ENCODE results near the gene PLAU.
A peak's percentile ranks its signal among the peaks of the same experiment; 100 is the strongest.

Gene PLAU

GRCh38 chr10:73876971-73877370 lies 34.0 kb upstream of the PLAU start:
- TF ChIP-seq CTCF (IDR thresholded peaks at IDR 0.05; ENCODE audit: low read depth, low read length, missing control alignments): no peak
- no peak overlapping the region for H3K4me3 ChIP-seq (replicated peaks; ENCODE audit: low read depth, low read length)
- no peak for DNase-seq (ENCODE audit: extremely low read depth, low read depth)

DNA sequence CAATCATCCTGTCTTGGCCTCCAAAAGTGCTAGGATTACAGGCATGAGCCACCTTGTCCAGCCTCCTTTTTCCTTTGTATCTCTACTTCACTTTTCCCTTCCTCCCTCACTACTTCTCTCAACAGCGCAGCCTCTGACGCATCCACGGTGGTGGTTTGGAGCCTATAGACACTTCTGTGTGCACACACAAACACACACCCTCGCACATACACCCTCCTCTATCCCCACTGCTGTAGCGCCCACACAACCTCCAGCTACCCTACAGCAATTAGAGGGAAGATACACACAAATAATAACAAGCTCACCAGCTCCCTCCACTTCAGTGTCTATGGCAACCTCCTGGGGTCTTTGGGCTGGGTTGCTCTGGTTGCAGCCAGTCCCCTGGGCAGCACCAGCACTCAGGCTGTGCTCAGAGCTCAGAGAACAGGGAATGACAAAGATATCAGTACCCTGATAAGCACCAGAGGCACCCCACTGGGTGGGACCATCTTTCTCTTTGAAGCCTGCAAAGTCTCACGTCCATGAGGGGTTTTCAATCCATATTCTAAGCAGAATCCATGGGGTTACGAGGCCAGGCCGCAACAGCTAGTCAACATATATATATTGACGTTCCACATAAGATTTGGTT lies 33.3 kb upstream of the PLAU start:
- TF ChIP-seq CTCF (IDR thresholded peaks at IDR 0.05; ENCODE audit: low read depth, low read length, missing control alignments): no peak
- no peak for DNase-seq (ENCODE audit: extremely low read depth, low read depth)
- H3K4me3 ChIP-seq (replicated peaks; ENCODE audit: low read depth, low read length): no peak overlapping the region

GRCh38 chr10:73878365-73878764 lies 32.6 kb upstream of the PLAU start:
- H3K4me3 ChIP-seq (replicated peaks; ENCODE audit: low read depth, low read length): no peak overlapping the region
- no peak for DNase-seq (ENCODE audit: extremely low read depth, low read depth)
- no peak for TF ChIP-seq CTCF (IDR thresholded peaks at IDR 0.05; ENCODE audit: low read depth, low read length, missing control alignments)

GRCh38 chr10:73879296-73880173 lies 31.4 kb upstream of the PLAU start:
- peak; percentile 56 for DNase-seq (ENCODE audit: extremely low read depth, low read depth)
- peak; percentile 96 for TF ChIP-seq CTCF (IDR thresholded peaks at IDR 0.05; ENCODE audit: low read depth, low read length, missing control alignments)
- H3K4me3 ChIP-seq (replicated peaks; ENCODE audit: low read depth, low read length): no peak overlapping the region

DNA sequence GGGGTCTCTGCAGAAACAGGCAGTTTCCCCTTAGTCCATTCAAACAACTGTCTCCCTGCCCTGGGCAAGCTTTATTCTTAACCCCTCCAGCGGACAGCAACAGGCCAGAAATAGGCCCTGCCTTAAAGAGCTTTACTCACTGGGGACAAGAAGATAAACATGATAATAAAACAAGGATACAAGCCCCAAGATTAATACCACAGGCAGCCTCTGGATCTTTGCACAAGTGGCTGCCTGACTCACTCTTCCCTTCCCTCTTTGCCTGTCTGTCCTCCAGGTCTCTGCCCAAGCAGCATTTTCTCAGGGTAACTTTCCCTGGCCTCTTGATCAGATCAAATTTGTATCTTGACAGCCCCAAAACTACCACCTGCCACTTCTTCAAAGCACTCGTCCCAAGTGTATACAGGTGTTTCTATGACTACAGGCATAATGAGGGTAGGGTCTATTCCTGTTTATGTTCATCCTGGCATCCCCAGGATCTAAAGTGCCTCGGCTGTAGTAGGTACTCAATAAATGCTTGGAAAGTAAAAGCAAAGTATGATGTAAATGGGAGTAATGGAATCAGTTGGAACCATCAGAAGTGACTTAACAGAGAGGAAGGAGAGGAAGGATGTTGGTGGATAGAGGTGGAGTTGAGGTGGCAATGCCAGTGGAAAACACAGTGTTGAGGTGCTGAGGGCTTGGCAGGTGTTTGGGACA lies 29.6 kb upstream of the PLAU start:
- no peak for DNase-seq (ENCODE audit: extremely low read depth, low read depth)
- TF ChIP-seq CTCF (IDR thresholded peaks at IDR 0.05; ENCODE audit: low read depth, low read length, missing control alignments): no peak
- H3K4me3 ChIP-seq (replicated peaks; ENCODE audit: low read depth, low read length): no peak overlapping the region

DNA sequence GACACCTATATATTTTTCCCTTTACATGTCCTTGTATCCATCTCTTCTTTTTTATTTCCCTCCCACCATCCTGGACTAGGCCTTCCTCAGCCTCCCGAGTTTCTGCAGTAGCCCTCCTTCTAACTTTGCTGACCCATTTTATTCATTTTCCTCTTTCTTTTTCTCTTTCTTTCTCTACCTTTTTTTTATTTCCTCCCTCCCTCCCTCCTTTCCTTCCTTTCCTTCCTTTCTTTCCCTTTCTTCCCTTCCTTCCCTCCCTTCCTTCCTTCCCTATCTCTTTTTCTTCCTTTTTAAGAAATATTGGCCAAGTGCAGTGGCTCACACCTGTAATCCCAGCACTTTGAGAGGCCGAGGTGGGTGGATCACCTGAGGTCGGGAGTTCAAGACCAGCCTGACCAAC lies 26.9 kb upstream of the PLAU start:
- H3K4me3 ChIP-seq (replicated peaks; ENCODE audit: low read depth, low read length): no peak overlapping the region
- DNase-seq (ENCODE audit: extremely low read depth, low read depth): no peak
- no peak for TF ChIP-seq CTCF (IDR thresholded peaks at IDR 0.05; ENCODE audit: low read depth, low read length, missing control alignments)

Measured in HFF-Myc (cell line).